ENCODE results near the gene EEFSEC.

DNA sequence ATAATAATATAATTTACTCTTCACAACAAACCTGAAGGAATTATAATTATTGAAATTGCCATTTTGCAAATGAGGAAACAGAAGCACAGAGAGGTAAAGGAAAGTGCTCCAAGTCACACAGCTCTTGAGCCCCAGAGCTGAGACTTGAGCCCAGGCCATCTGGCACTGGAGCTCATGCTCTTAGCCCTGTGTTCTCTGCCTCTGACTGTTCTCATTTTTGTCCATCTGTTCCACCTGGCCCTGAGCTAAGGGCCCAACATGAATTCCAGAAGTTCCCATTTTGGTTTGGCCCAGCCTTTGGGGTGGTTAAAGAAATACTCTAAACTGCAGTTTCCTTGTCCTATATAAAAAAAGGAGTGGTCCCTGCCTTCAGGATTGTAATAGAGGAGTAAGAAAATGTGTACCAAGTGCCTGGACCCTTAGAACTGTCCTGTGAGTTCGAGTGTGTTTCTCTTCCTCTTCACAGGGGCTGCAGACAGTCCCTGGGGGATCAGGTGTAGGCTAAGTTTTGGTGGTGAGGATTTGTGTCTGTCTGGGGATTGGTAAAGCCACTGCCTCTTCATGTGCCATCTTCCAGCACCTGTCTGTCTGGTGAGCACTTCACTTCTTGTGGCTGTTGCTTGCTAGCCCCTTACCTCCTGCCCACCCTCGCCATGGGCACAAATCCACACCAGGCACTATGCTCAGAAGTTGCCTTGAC, 221.6 kb downstream of the EEFSEC start:
- TF ChIP-seq, protein P1, sequence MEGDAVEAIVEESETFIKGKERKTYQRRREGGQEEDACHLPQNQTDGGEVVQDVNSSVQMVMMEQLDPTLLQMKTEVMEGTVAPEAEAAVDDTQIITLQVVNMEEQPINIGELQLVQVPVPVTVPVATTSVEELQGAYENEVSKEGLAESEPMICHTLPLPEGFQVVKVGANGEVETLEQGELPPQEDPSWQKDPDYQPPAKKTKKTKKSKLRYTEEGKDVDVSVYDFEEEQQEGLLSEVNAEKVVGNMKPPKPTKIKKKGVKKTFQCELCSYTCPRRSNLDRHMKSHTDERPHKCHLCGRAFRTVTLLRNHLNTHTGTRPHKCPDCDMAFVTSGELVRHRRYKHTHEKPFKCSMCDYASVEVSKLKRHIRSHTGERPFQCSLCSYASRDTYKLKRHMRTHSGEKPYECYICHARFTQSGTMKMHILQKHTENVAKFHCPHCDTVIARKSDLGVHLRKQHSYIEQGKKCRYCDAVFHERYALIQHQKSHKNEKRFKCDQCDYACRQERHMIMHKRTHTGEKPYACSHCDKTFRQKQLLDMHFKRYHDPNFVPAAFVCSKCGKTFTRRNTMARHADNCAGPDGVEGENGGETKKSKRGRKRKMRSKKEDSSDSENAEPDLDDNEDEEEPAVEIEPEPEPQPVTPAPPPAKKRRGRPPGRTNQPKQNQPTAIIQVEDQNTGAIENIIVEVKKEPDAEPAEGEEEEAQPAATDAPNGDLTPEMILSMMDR (conservative IDR thresholded peaks at IDR 0.05; ENCODE audit: low read depth in 2 of 2), result no peak
- no peak for TF ChIP-seq EZH2 (IDR thresholded peaks at IDR 0.05; ENCODE audit: low read depth, unreplicated experiment)
- TF ChIP-seq POLR2AphosphoS5 (IDR thresholded peaks at IDR 0.05; ENCODE audit: low read depth), result no peak
- TF ChIP-seq EZH2phosphoT487 (IDR thresholded peaks at IDR 0.05; ENCODE audit: unreplicated experiment), result no peak
- no peak for TF ChIP-seq REST (IDR thresholded peaks at IDR 0.05; ENCODE audit: unreplicated experiment)
- TF ChIP-seq CREB1 (CRISPR knock-in tag; IDR thresholded peaks at IDR 0.05; ENCODE audit: low read depth), result no peak
